ENCODE measurements around the gene AMPH.
"Not testable (repeated sequence)": the region's sequence is repeated elsewhere in the genome, so short reads cannot be mapped to it uniquely, and the experiment has no call there.

The AMPH gene

GRCh38 chr7:38395921-38396552 lies 235.1 kb downstream of the AMPH start:
- not testable (repeated sequence) for DNase-seq (ENCODE audit: low read depth in 2 of 2)

- no peak for DNase-seq (ENCODE audit: low read depth in 2 of 2)
Observed at GRCh38 chr7:38394660-38395059, 236.5 kb downstream of the AMPH start.

- DNase-seq (ENCODE audit: low read depth in 2 of 2) = no peak
Observed at GRCh38 chr7:38393874-38394273, 237.3 kb downstream of the AMPH start.

- DNase-seq (ENCODE audit: low read depth in 2 of 2) = no peak
Observed at GRCh38 chr7:38391751-38392150, 239.4 kb downstream of the AMPH start.

GRCh38 chr7:38385682-38386081 lies 245.5 kb downstream of the AMPH start:
- no peak for DNase-seq (ENCODE audit: low read depth in 2 of 2)

- DNase-seq (ENCODE audit: low read depth in 2 of 2) = no peak
Observed at GRCh38 chr7:38383281-38383680, 247.9 kb downstream of the AMPH start.

- no peak for DNase-seq (ENCODE audit: low read depth in 2 of 2)
Observed at GRCh38 chr7:38382684-38383083, 248.5 kb downstream of the AMPH start.

GRCh38 chr7:38375453-38375852 lies 255.7 kb downstream of the AMPH start:
- DNase-seq (ENCODE audit: low read depth in 2 of 2) = no peak

- DNase-seq (ENCODE audit: low read depth in 2 of 2) = peak in 1 of 2 donors; percentile 58
Observed at GRCh38 chr7:38374507-38374906, 256.7 kb downstream of the AMPH start.

- no peak for DNase-seq (ENCODE audit: low read depth in 2 of 2)
Observed at GRCh38 chr7:38373155-38373554, 258.0 kb downstream of the AMPH start.

- DNase-seq (ENCODE audit: low read depth in 2 of 2) = no peak
Observed at GRCh38 chr7:38372290-38372689, 258.9 kb downstream of the AMPH start.

- peak; percentile 66 to 73 for DNase-seq (ENCODE audit: low read depth in 2 of 2)
Observed at GRCh38 chr7:38369816-38370493, 261.2 kb downstream of the AMPH start.

- DNase-seq (ENCODE audit: low read depth in 2 of 2) = peak; percentile 57 to 65
Observed at GRCh38 chr7:38368191-38368605, 263.0 kb downstream of the AMPH start.

GRCh38 chr7:38367301-38367890 lies 263.8 kb downstream of the AMPH start:
- no peak for DNase-seq (ENCODE audit: low read depth in 2 of 2)

GRCh38 chr7:38363379-38363778 lies 267.8 kb downstream of the AMPH start:
- peak in 1 of 2 donors; percentile 50 for DNase-seq (ENCODE audit: low read depth in 2 of 2)

GRCh38 chr7:38362611-38363237 lies 268.4 kb downstream of the AMPH start:
- DNase-seq (ENCODE audit: low read depth in 2 of 2) = not testable (repeated sequence)

GRCh38 chr7:38360776-38361175 lies 270.4 kb downstream of the AMPH start:
- no peak for DNase-seq (ENCODE audit: low read depth in 2 of 2)

- peak; percentile 61 to 64 for DNase-seq (ENCODE audit: low read depth in 2 of 2)
Observed at GRCh38 chr7:38359071-38359601, 272.0 kb downstream of the AMPH start.

- not testable (repeated sequence) for DNase-seq (ENCODE audit: low read depth in 2 of 2)
Observed at GRCh38 chr7:38358273-38358831, 272.8 kb downstream of the AMPH start.

GRCh38 chr7:38354271-38354851 lies 276.8 kb downstream of the AMPH start:
- DNase-seq (ENCODE audit: low read depth in 2 of 2) = not testable (repeated sequence)

- DNase-seq (ENCODE audit: low read depth in 2 of 2) = not testable (repeated sequence)
Observed at GRCh38 chr7:38353431-38353881, 277.7 kb downstream of the AMPH start.

All from stimulated activated CD4-positive, alpha-beta T cell treated with anti-CD3 and anti-CD28 coated beads, Interleukin-1b, Interleukin-23, amount 100 ng/mL, for 4 hours (primary cell).